ENCODE measurements around the gene PHF23.

DNA sequence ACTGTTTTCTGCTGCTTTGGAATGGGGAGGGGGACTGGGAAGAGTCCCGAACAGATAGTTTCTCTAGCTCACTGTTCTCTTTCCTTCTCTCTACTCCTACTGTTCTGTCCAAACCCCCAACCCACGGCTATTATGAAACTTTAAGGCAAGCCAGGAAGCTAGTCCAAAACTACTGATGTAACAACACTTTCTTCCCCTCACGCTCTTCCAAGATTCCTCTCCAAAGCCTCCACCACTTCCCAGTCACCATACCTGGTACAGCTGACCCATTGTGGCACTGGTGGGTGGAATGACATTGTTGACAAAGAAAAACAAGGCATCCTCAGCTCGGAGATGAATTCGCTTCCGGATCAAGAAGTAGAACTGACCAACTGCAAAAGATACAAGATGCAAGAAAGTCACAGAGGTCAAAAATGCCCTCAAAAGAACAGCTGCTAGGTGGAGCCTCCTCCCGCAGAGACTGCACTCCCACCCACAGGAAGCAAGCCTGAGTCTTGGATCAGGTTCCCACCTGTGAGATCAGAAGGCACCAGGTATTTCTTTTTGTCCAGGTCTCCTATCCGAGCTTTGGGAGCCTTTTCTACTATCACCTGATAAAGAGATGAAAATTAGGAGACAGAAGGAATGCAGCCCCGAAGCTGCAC is 2.0 kb upstream of the PHF23 start:
- TF ChIP-seq, protein P1, sequence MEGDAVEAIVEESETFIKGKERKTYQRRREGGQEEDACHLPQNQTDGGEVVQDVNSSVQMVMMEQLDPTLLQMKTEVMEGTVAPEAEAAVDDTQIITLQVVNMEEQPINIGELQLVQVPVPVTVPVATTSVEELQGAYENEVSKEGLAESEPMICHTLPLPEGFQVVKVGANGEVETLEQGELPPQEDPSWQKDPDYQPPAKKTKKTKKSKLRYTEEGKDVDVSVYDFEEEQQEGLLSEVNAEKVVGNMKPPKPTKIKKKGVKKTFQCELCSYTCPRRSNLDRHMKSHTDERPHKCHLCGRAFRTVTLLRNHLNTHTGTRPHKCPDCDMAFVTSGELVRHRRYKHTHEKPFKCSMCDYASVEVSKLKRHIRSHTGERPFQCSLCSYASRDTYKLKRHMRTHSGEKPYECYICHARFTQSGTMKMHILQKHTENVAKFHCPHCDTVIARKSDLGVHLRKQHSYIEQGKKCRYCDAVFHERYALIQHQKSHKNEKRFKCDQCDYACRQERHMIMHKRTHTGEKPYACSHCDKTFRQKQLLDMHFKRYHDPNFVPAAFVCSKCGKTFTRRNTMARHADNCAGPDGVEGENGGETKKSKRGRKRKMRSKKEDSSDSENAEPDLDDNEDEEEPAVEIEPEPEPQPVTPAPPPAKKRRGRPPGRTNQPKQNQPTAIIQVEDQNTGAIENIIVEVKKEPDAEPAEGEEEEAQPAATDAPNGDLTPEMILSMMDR (IDR thresholded peaks at IDR 0.05), result no peak
- TF ChIP-seq POLR2A (IDR thresholded peaks at IDR 0.05), result no peak
- TF ChIP-seq EP300 (IDR thresholded peaks at IDR 0.05), result no peak

Measured in ovary (tissue), 3 donors.